Measurements from ENCODE around the gene UST.
"Not testable (repeated sequence)": the region's sequence is repeated elsewhere in the genome, so short reads cannot be mapped to it uniquely, and the experiment has no call there.

The UST gene

GRCh38 chr6:148956163-148956562, 209.3 kb downstream of the UST start:
- not testable (repeated sequence) for DNase-seq

GRCh38 chr6:148957752-148958151, 210.9 kb downstream of the UST start:
- DNase-seq = no peak

- DNase-seq = no peak
Measured at GRCh38 chr6:148959008-148959407, 212.2 kb downstream of the UST start.

GRCh38 chr6:148959501-148959900, 212.7 kb downstream of the UST start:
- DNase-seq = no peak

- no peak for DNase-seq
Measured at GRCh38 chr6:148962854-148963515, 216.2 kb downstream of the UST start.

- DNase-seq = no peak
Measured at GRCh38 chr6:148963738-148964137, 216.9 kb downstream of the UST start.

GRCh38 chr6:148964467-148964866, 217.6 kb downstream of the UST start:
- DNase-seq = no peak

- DNase-seq = no peak
Measured at GRCh38 chr6:148965287-148965686, 218.5 kb downstream of the UST start.

DNA sequence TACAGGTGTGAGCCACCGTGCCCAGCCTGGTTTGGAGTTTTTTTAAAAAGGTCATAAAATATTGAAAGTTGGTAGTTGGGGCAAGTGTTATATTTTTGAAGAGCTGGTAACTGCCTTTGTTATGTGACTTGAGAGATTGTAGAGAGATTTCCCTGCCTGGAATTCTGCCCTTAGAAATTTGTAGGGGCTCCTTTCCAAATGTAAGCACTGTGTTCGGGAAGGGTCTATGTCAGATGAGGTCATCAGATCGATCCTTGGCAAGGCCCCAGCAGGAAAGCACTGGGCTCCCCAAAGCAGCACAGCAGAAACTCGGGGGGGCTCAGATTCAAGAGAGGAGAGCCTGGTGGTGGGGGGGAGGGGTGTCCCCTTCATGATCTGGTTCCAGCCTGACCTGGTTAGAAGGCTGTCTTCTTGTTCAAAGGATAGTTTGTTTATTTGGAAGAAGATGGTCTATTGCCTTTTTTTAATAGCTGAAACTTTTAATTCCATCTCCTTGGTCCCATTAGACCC, 220.2 kb downstream of the UST start:
- DNase-seq = peak; percentile 79

GRCh38 chr6:148967541-148967956, 220.7 kb downstream of the UST start:
- DNase-seq = peak; percentile 95

GRCh38 chr6:148968771-148969602, 222.2 kb downstream of the UST start:
- DNase-seq = no peak

- peak; percentile 98 for DNase-seq
Measured at GRCh38 chr6:148969603-148970061, 222.8 kb downstream of the UST start.

GRCh38 chr6:148971031-148971927, 224.4 kb downstream of the UST start:
- no peak for DNase-seq

DNA sequence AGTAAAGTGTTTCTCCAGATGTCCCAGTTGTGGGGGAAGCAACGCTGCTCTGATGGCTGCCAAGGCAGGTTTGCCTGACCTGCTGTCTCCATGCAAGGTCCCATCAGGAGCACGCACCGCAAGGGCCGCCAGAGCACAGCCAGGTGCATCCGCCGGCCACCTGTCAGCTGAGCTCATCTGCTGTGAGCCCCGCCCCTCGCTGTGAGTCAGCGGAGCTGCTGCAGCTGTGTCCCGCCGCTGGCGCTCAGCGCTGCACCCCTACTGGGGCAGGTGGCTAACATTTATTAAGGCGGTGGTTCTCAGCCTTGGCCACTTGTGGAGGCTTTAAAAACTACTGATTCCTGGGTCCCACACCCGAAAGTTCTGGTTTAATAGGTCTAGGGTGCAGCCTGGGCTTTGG, 225.7 kb downstream of the UST start:
- DNase-seq = peak; percentile 99

- DNase-seq = peak; percentile 71
Measured at GRCh38 chr6:148973538-148974208, 226.8 kb downstream of the UST start.

- DNase-seq = no peak
Measured at GRCh38 chr6:148974351-148974750, 227.5 kb downstream of the UST start.

DNA sequence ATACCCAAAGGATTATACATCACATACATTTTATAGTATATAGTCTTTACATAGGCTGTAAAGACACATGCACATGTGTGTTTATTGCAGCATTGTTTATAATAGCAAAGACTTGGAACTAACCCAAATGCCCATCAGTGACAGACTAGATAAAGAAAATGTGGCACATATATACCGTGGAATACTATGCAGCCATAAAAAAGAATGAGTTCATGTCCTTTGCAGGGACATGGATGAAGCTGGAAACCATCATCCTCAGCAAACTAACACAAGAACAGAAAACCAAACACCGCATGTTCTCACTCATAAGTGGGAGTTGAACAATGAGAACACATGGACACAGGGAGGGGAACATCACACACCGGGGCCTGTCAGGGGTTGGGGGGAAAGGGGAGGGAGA, 231.5 kb downstream of the UST start:
- DNase-seq = not testable (repeated sequence)

DNA sequence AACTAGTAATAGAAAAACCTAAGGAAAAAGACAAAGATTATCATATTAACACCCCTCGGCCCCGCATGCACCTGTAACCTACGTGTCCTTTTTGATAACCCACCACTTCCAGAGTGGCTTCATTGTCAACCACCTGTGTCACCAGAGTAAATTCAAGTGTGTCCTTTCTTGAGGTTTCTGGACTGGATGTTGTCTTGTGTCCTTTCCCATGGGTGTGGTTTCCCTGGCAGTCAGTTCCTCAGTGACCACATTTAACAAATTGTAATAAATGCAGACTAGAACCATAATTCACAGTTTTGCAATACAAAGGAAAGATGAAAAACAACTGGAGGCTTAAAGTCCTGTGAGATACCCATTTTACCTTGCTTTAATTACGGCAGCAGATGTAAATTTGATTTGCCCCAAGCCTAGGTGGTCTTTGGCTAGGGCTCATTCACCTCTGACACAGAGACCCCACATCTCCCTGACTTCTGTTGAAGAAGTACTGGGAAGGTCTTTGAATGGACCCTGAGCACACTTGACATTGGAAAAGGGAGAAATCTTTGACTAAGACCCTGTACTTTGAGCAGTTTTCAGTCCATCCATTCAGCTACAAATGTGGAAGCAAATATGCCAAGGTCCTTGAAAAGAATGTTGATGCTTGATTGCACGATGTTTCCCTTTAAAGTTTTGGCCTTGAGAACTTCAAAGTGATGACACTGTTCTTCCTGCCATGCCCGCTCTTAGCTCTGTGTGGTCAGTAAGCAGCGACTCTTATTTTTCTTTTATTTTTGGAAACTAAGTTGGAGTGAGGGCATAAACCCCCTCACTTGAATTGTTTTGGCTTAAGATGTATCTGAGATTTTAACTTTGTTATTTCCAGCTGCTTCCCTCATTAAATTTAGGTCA, 232.4 kb downstream of the UST start:
- no peak for DNase-seq

- DNase-seq = no peak
Measured at GRCh38 chr6:148980234-148980633, 233.4 kb downstream of the UST start.

- DNase-seq = no peak
Measured at GRCh38 chr6:148981515-148981914, 234.7 kb downstream of the UST start.

DNA sequence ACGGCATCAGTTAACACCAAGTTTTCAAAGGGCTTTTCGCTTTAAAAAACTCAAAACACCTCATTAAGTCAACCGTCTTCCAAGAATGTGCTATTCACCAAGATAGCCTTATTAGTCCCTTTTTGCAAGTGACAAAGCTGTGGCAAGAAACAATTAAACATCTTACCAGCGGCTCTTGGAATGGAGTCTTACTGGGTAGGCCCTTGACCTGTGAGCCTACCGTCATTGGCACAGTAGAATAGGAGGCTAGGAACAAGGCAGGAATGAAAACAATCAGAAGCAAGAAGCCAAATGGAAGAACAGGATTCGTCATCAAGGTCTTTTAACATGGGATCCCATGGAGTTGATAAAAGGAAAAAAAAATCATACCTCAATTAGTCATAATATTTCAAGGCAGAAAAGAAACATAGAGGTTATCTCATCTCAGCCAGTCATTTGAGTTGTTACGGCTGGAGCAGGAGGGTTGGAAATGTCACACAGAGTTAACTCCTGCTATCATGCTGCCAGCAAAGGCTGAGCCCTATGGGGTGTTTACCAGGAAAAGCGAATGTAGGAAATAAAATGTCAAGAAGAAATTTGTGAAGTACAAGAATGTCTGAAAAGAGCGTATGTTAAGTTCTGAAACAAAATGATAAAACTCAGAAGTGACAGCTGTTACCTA, 236.4 kb downstream of the UST start:
- no peak for DNase-seq

Data from NCI-H146 (cell line).